ENCODE results near the gene AKR7A3.
A peak's percentile ranks its signal among the peaks of the same experiment; 100 is the strongest.
"Not testable (repeated sequence)": the region's sequence is repeated elsewhere in the genome, so short reads cannot be mapped to it uniquely, and the experiment has no call there.

The AKR7A3 gene

GRCh38 chr1:19287436-19288185 is 959 bp downstream of the AKR7A3 start:
- no peak for DNase-seq

DNA sequence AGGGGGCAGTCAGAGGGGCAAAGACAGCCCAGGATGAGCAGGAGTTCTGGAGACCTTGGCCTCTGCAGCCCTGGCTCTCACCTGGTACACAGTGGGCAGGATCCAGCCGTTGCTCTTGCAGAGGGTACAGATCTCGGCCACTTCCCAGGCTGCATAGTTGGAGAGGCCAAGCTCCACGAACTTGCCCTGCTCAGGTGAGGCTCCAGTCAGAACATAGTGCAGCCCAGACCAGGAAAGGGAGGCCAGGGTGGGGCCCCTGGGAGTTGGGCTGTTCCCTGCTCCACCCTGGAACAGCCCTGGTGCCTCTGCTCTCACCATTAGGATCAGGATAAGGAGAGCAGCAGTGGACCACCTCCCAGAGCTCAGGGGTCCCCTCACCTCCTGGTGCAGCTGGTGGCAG is 2.8 kb downstream of the AKR7A3 start:
- DNase-seq: not testable (repeated sequence)

- not testable (repeated sequence) for DNase-seq
These were observed 3.2 kb downstream of the AKR7A3 start for GRCh38 chr1:19285366-19285765.

- no peak for DNase-seq
These were observed 3.7 kb downstream of the AKR7A3 start for GRCh38 chr1:19284881-19285280.

GRCh38 chr1:19283891-19284290 is 4.7 kb downstream of the AKR7A3 start:
- DNase-seq: no peak

- DNase-seq: no peak
These were observed 13.9 kb downstream of the AKR7A3 start for GRCh38 chr1:19274636-19275035.

- not testable (repeated sequence) for DNase-seq
These were observed 14.6 kb downstream of the AKR7A3 start for GRCh38 chr1:19273844-19274531.

DNA sequence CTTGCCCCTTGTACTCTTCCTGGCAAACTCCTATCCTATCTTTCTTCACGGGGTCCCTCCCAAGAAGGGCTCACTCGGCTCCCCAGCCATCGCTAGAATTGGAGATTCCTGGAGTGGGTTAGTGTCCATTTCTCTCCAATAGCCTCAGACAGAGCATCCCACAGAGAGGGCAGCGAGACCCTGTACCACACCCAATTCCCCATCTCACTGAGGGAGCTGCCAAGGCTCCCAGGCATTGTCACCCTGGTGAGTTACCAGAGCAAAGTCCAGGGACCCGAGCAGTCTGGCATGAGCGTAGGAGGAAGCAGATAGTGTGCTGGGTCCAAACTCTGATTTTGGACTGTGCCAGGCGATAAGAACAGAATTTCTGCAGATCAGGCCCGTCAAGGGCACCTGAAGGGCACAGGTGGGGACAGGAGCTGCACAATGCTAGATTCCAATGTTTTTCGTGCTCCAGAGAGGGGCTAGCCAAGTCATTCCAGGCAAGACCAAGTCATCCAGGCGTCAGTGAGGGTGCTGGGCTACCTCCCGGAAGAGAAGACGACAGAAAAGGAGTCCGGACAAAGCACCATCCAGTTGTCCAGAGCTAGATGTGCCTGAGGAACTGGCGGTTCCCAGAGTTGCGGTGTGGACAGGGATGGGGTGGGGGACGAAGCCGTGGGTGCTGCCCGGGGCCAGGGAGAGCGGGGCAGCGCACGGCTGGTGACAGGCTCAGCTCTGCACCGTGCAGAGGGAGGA is 15.3 kb downstream of the AKR7A3 start:
- no peak for DNase-seq

DNA sequence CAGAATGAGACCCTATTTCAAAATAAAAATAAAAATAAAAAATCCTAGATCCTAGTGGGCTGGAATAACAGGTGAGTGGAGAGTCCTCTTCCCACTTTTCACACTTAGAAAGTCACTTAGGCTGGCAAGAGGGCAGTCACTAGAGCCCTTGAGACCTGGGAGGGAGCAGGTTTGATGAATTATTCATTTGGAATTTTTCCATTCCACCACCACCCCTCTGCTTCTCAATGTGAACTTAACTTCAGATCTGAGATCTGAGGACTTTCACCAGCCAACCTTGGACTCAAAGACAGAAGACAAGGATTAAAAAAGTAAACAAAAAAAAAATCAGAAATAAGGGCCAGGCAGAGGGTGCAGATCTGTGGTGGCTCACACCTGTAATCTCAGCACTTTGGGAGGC is 16.5 kb downstream of the AKR7A3 start:
- DNase-seq: no peak

GRCh38 chr1:19270343-19270730 is 18.2 kb downstream of the AKR7A3 start:
- not testable (repeated sequence) for DNase-seq

GRCh38 chr1:19269427-19270342 is 18.9 kb downstream of the AKR7A3 start:
- DNase-seq: not testable (repeated sequence)

DNA sequence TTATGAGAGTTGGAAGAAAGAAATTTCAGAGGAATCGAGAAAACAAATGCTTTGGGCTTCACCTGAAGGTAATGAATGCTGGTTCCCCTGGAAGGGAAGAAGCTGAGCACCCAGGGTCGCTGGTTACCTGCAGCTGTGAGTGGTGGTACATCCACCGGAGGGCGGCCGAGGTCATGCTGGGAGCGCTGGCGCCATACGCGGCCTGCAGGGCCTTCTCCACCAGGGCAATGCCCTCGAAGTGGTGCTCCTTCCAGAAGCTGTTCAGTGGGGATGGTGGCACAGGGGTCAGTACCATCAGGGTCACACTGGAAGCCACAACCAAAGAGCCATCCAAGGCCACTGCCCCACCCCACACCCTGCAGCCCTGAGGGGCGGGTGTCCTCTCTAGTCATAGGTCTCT is 20.1 kb downstream of the AKR7A3 start:
- no peak for DNase-seq

DNA sequence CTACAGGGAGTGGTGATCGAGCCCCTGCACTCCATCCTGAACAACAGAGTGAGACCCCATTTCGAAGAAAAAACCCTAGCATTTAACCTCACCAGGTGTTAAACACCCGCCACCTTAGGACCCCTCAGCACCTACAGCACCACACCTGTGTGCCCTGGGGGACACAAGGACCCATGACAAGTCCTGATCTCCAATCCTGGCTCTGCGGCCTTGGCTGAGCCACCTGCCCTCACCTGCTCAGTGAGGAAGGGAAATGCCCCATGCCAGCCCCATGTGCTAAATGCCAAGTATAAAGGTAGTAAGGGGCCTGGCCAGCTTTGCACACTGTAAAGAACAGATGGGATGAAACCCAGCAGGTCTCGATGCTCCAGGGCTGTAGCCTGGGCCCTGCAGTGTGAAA is 25.8 kb downstream of the AKR7A3 start:
- no peak for DNase-seq

- no peak for DNase-seq
These were observed 26.5 kb downstream of the AKR7A3 start for GRCh38 chr1:19262047-19262446.

- DNase-seq: no peak
These were observed 28.1 kb downstream of the AKR7A3 start for GRCh38 chr1:19260211-19261138.

- no peak for DNase-seq
These were observed 30.2 kb downstream of the AKR7A3 start for GRCh38 chr1:19258353-19258752.

DNA sequence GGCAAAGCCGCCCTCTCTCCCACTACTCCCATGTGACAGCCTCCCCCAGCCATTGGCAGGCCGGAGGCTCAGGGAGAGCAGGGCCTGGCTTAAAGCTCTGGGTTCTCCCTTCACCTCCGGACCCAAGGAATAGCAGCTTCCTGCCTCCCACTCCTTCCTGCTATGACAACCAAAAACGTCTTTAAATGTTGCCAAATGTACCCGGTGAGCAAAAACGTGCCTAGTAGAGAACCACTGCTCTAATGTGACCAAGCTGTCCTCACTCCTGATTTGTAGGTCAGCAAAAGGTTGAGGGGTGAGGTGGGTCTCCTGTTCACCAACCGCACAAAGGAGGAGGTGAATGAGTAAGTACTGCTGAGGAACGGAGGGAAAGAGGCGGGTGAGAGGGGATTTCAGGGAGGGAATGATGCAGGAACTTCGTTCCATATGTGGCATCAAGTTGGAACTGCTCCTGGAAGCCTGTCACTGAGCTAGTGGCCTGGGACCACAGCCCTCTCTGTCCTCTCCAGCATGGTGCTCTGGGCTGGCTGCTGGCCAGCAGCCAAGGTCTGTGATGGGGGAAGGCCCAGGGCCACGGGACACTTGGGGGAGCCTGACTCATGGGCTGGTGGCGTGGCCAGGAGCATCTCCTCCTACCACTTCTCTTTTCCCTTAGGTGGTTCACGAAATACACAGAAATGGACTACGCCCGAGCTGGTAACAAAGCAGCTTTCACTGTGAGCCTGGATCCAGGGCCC is 31.2 kb downstream of the AKR7A3 start:
- DNase-seq: peak; percentile 13

- not testable (repeated sequence) for DNase-seq
These were observed 32.3 kb downstream of the AKR7A3 start for GRCh38 chr1:19256301-19256700.

DNA sequence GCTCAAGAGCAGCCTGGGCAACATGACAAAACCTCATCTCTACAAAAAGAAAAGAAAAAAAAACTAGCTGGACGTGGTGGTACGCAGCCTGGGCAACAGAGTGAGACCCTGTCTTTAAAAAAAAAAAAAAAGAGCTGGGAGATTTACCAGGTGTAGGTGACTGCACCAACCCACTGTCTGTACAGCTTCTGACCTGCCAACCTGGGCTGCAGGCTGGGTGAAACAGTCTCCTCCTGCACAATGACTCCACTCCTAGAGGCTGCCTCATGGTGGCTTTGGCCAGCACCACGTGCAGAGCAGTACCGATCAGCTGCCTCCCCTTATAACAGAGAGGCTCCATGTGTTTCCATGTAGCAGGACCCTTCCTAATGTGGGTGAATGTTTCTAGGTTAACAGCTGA is 33.3 kb downstream of the AKR7A3 start:
- DNase-seq: no peak

DNA sequence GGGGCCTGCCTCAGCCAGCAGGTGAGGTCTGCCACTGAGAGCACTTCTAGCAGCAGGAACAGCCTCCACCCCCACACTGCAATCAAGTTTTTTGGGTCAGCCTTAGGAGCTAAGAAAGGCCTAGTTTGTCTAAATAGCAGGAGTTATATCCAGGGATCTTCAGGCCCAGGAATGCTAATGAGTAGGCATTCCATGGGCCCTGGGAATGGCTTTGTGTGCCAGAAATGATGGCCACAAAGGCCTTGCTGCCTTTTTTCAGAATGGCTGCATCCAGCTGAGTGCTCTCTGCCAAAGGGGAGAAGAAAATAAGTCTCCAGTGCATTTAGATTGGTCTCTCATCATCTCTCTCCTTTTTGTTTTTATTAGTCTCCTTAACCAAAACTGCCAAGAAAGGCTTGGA is 34.2 kb downstream of the AKR7A3 start:
- DNase-seq: no peak
